ENCODE measurements around the gene TROAP.
A peak's percentile ranks its signal among the peaks of the same experiment; 100 is the strongest.

The TROAP gene

DNA sequence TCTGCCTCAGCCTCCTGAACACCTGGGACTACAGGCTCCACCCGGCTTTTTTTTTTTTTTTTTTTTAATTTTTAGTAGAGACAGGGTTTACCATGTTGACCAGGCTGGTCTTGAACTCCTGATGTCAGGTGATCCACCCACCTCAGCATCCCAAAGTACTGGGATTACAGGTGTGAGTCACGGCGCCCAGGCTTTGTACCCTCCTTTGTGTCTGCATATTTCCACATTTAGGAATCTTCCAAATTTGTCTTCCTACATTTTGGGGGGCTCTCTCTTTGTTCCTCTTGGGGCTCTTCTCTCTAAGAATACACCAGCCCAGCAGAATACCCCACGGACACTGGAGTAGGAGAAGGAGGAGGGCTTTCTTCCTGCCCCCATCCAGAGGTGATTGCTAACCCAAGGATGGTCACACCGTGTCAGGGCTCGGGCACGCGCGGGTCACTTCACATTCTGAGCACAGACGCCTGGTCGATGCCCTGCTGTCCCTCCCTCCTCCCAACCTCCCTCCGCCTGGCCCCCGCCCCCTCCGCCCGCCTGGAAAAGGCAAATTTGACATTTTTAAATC, 21.5 kb downstream of the TROAP start:
- DNase-seq: no peak

GRCh38 chr12:49345051-49345824, 22.2 kb downstream of the TROAP start:
- no peak for DNase-seq

DNA sequence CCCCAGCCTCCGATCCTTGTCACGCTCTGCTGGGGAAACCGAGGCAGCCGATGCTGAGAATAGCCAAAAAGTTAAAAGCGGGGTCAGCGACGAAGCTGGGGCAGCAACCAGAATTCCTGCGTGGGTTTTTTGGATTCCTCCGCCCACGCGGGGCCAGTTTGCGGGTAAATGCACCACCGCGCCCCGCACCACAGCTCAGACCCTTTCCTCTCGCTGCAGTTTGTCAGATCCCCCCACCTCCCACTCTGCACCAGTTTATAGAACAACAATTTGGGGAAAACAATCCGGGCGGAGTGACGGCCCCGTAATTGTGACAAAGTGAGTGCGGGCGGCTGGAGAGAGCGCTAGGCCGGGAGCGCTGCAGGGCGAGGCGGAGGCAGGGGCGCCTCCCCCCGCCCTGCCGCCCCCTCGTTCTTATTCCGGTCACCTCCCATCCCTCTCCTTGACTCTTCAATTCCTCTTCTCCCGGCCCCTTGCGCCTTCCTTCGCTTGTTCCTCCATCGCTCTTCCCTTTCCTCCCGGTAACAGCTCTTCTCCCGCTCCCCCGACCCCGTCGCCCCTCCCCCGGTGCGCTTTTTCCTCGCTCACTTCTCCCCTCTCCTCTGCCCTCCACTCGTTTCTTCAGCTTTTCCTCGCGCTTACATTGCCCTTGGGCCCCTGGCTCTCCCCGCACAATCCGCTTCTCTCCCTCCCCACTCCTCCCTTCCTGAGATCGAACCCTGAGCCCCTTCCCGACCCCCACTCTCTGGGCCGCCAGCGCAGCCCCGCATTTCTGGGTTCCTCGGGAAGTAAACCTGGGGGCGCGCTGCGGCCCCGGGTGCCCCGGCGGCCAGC, 23.0 kb downstream of the TROAP start:
- DNase-seq: no peak

GRCh38 chr12:49346659-49347310, 23.7 kb downstream of the TROAP start, which contains the start of gene DNAJC22:
TSS of gene DNAJC22 (plus strand) at chr12:49346888. CDS start at chr12:49348873, 1,985 bp downstream.
- DNase-seq: no peak

DNA sequence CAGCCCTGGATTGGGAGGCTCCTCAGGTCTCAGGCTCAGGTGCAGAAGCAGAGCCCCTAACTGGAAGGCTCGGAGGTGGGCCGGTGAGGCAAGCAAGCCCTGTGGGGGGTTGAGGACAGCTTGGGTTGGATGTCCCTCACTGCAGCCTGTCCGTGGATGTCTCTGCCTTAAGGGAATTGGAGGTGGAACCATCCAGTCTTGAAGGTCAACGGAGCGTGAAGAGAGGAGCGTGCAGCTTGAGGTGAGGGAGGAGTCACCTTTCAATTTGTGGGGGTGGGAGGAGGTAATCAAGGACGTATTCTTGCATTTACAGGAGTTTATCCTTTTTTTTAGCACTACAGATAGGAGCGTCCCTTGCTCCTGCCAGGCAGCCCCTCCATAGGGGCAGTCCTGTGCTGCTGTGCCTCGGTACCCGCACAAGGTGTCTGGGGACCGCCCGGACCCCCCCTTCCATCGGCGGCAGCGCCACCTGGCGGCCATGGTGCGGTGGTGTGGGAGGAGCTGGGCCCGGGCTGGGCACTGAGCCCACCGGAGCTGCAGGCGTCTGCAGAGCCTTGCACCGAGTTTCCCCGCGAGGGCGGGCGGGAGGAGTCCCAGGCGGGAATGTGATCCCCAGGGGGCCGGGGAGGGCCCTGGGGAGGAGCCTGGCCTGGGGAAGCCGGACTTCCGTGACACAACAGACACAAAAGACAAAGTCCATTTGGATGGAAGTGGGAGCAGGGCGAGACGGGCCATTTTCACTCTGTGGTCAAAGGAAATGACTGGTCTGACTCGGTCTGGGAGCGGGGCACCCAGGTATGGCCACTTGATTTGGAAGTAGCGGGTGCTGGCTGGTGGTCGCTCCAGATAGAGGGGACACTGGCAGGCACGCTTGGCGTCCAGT, 24.5 kb downstream of the TROAP start:
- peak; percentile 15 for DNase-seq

DNA sequence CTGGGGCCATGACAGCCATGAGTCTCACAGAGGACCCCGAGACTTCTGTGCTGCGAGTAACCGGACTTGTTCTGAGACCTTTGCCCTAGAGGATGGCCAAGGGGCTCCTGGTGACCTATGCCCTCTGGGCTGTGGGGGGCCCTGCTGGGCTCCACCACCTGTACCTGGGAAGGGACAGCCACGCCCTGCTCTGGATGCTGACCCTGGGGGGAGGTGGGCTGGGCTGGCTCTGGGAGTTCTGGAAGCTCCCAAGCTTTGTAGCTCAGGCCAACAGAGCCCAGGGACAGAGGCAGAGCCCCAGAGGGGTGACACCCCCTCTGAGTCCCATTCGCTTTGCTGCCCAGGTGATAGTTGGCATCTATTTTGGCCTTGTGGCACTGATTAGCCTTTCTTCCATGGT, 25.7 kb downstream of the TROAP start:
- DNase-seq: no peak

- no peak for DNase-seq
Observed at GRCh38 chr12:49349266-49349665, 26.2 kb downstream of the TROAP start.

DNA sequence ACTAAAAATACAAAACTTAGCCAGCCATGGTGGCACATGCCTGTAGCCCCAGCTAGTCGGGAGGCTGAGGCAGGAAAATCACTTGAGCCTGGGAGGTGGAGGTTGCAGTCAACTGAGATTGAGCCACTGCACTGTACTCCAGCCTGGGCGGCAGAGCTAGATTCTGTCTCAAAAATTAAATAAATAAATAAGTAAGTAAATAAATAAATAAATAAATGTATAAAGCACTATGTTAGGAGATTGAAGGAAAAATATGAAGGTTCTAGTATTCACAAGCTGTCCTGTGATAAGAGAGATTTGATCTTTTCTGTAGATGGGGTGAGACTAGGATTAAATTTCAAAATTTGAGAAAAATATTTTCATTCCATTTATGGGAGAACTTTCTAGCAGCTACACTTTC, 29.3 kb downstream of the TROAP start:
- DNase-seq: no peak

DNA sequence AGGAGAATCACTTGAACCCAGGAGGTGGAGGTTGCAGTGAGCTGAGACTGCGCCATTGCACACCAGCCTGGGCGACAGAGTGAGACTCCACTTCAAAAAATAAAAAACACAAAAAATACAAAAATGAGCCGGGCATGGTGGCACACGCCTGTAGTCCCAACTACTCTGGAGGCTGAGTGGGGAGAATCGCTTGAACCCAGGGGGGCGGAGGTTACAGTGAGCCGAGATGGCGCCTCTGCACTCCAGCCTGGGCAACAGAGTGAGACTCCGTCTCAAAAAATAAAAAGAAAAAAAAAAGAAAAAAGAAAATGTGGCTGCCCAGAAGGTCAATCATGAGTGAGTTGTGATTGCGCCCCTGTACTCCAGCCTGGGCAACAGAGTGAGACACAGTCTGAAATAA, 32.9 kb downstream of the TROAP start:
- no peak for DNase-seq

DNA sequence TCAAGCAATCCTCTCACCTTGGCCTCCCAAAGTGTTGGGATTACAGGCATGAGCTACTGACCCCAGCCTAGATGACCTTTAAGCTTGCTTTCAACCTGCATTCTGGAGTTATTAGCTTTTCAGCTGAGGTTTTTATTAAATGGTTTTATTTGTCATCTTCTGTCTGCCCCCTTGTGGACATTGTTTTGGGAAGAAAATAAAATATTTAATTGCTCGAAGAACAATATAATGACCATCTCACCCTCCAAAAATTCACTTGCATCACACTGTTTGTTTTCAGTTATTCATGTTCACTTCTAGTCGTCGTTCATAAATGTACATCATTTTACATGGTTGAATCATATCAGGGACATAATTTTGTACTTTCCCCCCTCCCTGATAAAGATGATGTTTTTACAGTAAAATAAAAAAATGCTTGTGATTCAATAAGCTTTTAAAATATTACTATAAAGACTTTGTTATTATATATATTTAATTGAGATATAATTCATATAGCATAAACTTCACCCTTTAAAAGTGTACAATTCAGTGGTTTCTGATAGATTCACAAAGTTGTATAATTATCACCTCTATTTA, 34.1 kb downstream of the TROAP start:
- DNase-seq: no peak

DNA sequence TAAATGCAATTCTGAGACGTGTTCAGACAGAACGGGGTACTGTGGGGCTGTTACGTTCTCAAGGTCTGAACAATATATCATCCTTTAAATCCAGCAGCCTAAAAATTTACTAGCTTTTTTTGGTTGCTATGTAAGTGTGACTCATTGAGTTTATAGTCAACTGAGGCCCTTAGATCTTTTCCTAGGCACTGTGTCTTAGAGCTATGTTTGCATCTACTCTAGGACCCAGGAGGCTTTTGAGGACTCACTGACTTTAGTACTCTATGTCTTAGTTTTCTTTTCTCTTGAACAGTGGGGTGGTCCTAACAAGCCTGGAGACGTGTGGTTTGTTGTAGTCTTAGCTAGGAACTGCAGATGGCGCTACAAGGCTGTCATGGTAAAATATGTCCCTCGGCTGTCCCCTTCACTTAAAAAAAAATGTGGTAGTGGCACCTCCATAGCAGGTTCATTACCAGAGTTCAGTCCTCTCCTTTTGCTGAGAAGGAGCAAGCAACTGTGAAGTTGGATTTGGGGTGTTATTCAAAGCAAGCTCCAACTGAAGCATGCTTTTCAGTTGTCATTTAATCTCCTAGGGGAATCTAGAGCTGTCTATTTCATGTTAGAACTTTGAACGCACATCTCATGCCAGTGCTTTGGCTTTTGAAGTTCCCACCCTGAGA, 35.6 kb downstream of the TROAP start:
- DNase-seq: peak; percentile 21

- DNase-seq: no peak
Observed at GRCh38 chr12:49359671-49360070, 36.6 kb downstream of the TROAP start.

GRCh38 chr12:49362077-49362476, 39.0 kb downstream of the TROAP start:
- no peak for DNase-seq

GRCh38 chr12:49364989-49365388, 41.9 kb downstream of the TROAP start:
- no peak for DNase-seq

GRCh38 chr12:49365542-49365941, 42.5 kb downstream of the TROAP start:
- DNase-seq: no peak

GRCh38 chr12:49366096-49366651, 43.1 kb downstream of the TROAP start:
- DNase-seq: no peak

- peak; percentile 79 for DNase-seq
Observed at GRCh38 chr12:49366652-49367380, 43.8 kb downstream of the TROAP start.

GRCh38 chr12:49367381-49368239, 44.6 kb downstream of the TROAP start, which contains the start of gene SPATS2:
TSS of gene SPATS2 (plus strand) at chr12:49367462. CDS start at chr12:49461013, 93,551 bp downstream.
- no peak for DNase-seq

- DNase-seq: no peak
Observed at GRCh38 chr12:49368240-49368600, 45.2 kb downstream of the TROAP start.
